Measurements from ENCODE around the gene TNS1. TPM values are rescaled to one million over a fixed set of nuclear protein-coding genes. Genes with fewer than 3 reads are reported as not detected.

TNS1 gene
- total and polyA plus RNA-seq, 2 experiments from 2014 or later: 81.6 to 99.3 TPM

- H3K36me3 ChIP-seq (ENCODE audit: low read depth): peaks cover 14% of the 10 kb centered on the region; the same call in 1 of the 2 replicates
- WGBS, 2 experiments (ENCODE audit: low coverage in 1 of 2, low lambda C conversion rate in 2 of 2, missing lambda C conversion rate in 2 of 2): 94 to 95% methylated on average over 8 of the region's 8 CpGs
- no peak overlapping the region for H3K4me2 ChIP-seq (ENCODE audit: unreplicated experiment)
- no peaks in the 10 kb centered on the region for H3K9me2 ChIP-seq (ENCODE audit: insufficient read depth)
- no peak overlapping the region for H2AFZ ChIP-seq
- H3K27ac ChIP-seq: no peak overlapping the region
- no peaks in the 10 kb centered on the region for H3K9me3 ChIP-seq (ENCODE audit: low read depth)
- H4K20me1 ChIP-seq (ENCODE audit: insufficient read depth): no peaks in the 10 kb centered on the region
- TF ChIP-seq EZH2phosphoT487 (IDR thresholded peaks at IDR 0.05; ENCODE audit: insufficient read depth, low read depth): no peak
- TF ChIP-seq EZH2 (IDR thresholded peaks at IDR 0.05; ENCODE audit: insufficient read depth, poor library complexity, severe bottlenecking): no peak
- in situ Hi-C loops (cut with MboI): no loop called here
- H3K79me2 ChIP-seq (ENCODE audit: insufficient read depth): no peaks in the 10 kb centered on the region
- no peak overlapping the region for H3K4me3 ChIP-seq
- no peaks in the 10 kb centered on the region for H3K27me3 ChIP-seq (replicated peaks; ENCODE audit: insufficient read depth)
- DNase-seq: no peak
- H3F3A ChIP-seq (ENCODE audit: insufficient read depth): peaks cover 70% of the 10 kb centered on the region
- no peaks in the 10 kb centered on the region for H3K4me1 ChIP-seq (ENCODE audit: insufficient read depth)
- no peak overlapping the region for H3K9ac ChIP-seq
These were observed 201.1 kb downstream of the TNS1 start for GRCh38 chr2:217801711-217802110.

DNA sequence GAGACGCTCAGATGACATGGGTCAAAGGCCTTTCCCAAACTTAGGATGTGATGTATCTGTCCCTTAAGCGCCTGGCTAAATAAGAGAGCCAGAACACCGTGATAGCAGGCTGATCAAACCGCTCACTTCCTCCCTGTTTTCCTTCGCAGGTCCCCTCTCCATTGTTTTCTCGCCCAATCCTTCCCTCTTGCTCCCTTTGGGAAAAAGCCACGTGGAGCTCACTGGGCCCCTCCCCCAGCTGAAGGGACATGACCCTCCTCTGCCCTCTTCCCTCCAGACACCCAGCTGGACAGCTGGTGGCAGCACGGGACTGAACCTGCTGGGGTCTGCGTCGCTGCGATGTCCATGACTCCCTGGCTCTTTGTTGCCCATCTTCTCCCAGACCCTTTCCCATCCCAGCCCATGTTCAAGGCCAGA is 201.7 kb downstream of the TNS1 start:
- Histone ChIP-seq H3K9ac (no peak overlapping the region), H4K20me1 (ENCODE audit: insufficient read depth) (no peaks in the 10 kb centered on the region), H2AFZ (no peak overlapping the region), H3K4me3 (no peak overlapping the region), H3K27ac (no peak overlapping the region), H3K79me2 (ENCODE audit: insufficient read depth) (no peaks in the 10 kb centered on the region), H3K4me2 (ENCODE audit: unreplicated experiment) (no peak overlapping the region), H3K4me1 (ENCODE audit: insufficient read depth) (no peaks in the 10 kb centered on the region), H3K36me3 (ENCODE audit: low read depth) (peaks cover 14% of the 10 kb centered on the region; the same call in 1 of the 2 replicates), H3F3A (ENCODE audit: insufficient read depth) (peaks cover 70% of the 10 kb centered on the region), H3K9me2 (ENCODE audit: insufficient read depth) (no peaks in the 10 kb centered on the region), H3K27me3 (replicated peaks; ENCODE audit: insufficient read depth) (no peaks in the 10 kb centered on the region), H3K9me3 (ENCODE audit: low read depth) (no peaks in the 10 kb centered on the region)
- no peak for DNase-seq
- in situ Hi-C loops (cut with MboI): no loop called here
- 67 to 74% methylated on average over 10 to 11 of the region's 11 CpGs for WGBS, 2 experiments (ENCODE audit: low coverage in 1 of 2, low lambda C conversion rate in 2 of 2, missing lambda C conversion rate in 2 of 2)
- TF ChIP-seq EZH2phosphoT487 (IDR thresholded peaks at IDR 0.05; ENCODE audit: insufficient read depth, low read depth) (no peak), EZH2 (IDR thresholded peaks at IDR 0.05; ENCODE audit: insufficient read depth, poor library complexity, severe bottlenecking) (no peak)

DNA sequence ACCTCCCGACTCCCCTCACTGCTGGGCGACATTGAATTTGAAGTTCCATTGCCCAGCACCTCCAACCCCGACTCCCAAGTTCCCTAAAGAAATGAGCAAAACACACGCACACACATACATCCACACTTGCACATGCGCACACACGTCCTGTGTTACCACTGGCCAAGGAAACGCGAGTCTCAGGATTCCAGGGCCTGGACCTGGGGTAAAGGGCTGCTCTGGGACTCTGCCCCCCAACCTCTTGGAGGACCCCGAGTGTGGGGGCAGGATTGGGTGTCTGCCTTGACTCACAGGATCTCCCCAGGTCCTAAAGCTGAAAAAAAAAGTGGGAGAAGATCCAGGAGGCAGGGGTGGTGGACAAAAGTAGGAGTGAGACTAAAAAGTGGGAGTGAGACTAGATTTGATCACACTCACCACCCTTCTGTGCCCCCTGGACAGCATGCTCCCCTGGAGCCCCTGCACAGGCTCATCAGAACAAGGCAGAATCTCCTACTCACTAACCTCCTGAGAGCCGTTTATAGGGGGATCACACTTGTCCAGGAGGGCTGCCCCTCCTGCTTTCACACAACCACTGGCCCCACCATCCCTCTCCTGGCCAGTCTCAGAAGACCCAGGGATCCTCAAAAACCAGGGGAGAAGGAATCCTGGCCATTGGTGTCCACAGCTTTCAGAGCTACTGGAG is 202.2 kb downstream of the TNS1 start:
- TF ChIP-seq EZH2 (IDR thresholded peaks at IDR 0.05; ENCODE audit: insufficient read depth, poor library complexity, severe bottlenecking): no peak
- TF ChIP-seq EZH2phosphoT487 (IDR thresholded peaks at IDR 0.05; ENCODE audit: insufficient read depth, low read depth): no peak
- peaks cover 14% of the 10 kb centered on the region; the same call in 1 of the 2 replicates for H3K36me3 ChIP-seq (ENCODE audit: low read depth)
- no peak overlapping the region for H3K4me3 ChIP-seq
- no peak overlapping the region for H3K9ac ChIP-seq
- H3K27ac ChIP-seq: no peak overlapping the region
- no peaks in the 10 kb centered on the region for H3K4me1 ChIP-seq (ENCODE audit: insufficient read depth)
- no peaks in the 10 kb centered on the region for H3K9me2 ChIP-seq (ENCODE audit: insufficient read depth)
- H3K9me3 ChIP-seq (ENCODE audit: low read depth): no peaks in the 10 kb centered on the region
- H2AFZ ChIP-seq: no peak overlapping the region
- in situ Hi-C loops (cut with MboI): no loop called here
- no peaks in the 10 kb centered on the region for H3K79me2 ChIP-seq (ENCODE audit: insufficient read depth)
- H3F3A ChIP-seq (ENCODE audit: insufficient read depth): peaks cover 70% of the 10 kb centered on the region
- no peak overlapping the region for H3K4me2 ChIP-seq (ENCODE audit: unreplicated experiment)
- WGBS, 2 experiments (ENCODE audit: low coverage in 1 of 2, low lambda C conversion rate in 2 of 2, missing lambda C conversion rate in 2 of 2): 89 to 90% methylated on average over 10 of the region's 10 CpGs
- DNase-seq: no peak
- no peaks in the 10 kb centered on the region for H3K27me3 ChIP-seq (replicated peaks; ENCODE audit: insufficient read depth)
- no peaks in the 10 kb centered on the region for H4K20me1 ChIP-seq (ENCODE audit: insufficient read depth)

- H3K4me3 ChIP-seq: no peak overlapping the region
These were observed 203.0 kb downstream of the TNS1 start for GRCh38 chr2:217799563-217800432.

More at GRCh38 chr2:217799563-217800432, 203.0 kb downstream of the TNS1 start:
- Histone ChIP-seq H3K79me2 (ENCODE audit: insufficient read depth) (no peaks in the 10 kb centered on the region), H3K9ac (no peak overlapping the region), H3K27ac (no peak overlapping the region), H3K9me2 (ENCODE audit: insufficient read depth) (no peaks in the 10 kb centered on the region), H3K4me2 (ENCODE audit: unreplicated experiment) (no peak overlapping the region), H3F3A (ENCODE audit: insufficient read depth) (peaks cover 77% of the 10 kb centered on the region), H3K36me3 (ENCODE audit: low read depth) (peaks cover 14% of the 10 kb centered on the region; the same call in 1 of the 2 replicates), H2AFZ (no peak overlapping the region), H4K20me1 (ENCODE audit: insufficient read depth) (no peaks in the 10 kb centered on the region), H3K9me3 (ENCODE audit: low read depth) (no peaks in the 10 kb centered on the region), H3K4me1 (ENCODE audit: insufficient read depth) (no peaks in the 10 kb centered on the region), H3K27me3 (replicated peaks; ENCODE audit: insufficient read depth) (no peaks in the 10 kb centered on the region)
- WGBS, 2 experiments (ENCODE audit: low coverage in 1 of 2, low lambda C conversion rate in 2 of 2, missing lambda C conversion rate in 2 of 2): 84 to 88% methylated on average over 15 of the region's 15 CpGs
- TF ChIP-seq EZH2phosphoT487 (IDR thresholded peaks at IDR 0.05; ENCODE audit: insufficient read depth, low read depth): no peak
- TF ChIP-seq EZH2 (IDR thresholded peaks at IDR 0.05; ENCODE audit: insufficient read depth, poor library complexity, severe bottlenecking): no peak
- DNase-seq: no peak
- in situ Hi-C loops (cut with MboI): loop anchor here (10.0 kb wide), 1 partner anchor 85 kb away; no protein-coding TSS in a partner anchor

Data from GM23248 (cell line).